Kidney tubule cell (primary cell): ENCODE measurements around the gene PSMG2.

Experiments
- DNase-seq: peaks from one replicate; pipeline ENCODE4 v3.0.0-alpha.2; 2018; ENCODE audit warnings: low spot score

PSMG2 gene

GRCh38 chr18:12702221-12703095 is at the start of gene PSMG2, which contains the start of gene CEP76:
TSS of gene PSMG2 (plus strand) at chr18:12703042. CDS start at chr18:12703108, 66 bp downstream.
TSS of gene CEP76 (minus strand) at chr18:12702723. CDS start at chr18:12702548, 175 bp downstream.
- DNase-seq: peak; percentile 91

- no peak for DNase-seq
These were observed 47.9 kb upstream of the PSMG2 start for GRCh38 chr18:12654971-12655370.

- no peak for DNase-seq
These were observed 46.3 kb upstream of the PSMG2 start for GRCh38 chr18:12656605-12656937.

- peak; percentile 53 for DNase-seq
These were observed 45.7 kb upstream of the PSMG2 start for GRCh38 chr18:12656938-12657683.

- DNase-seq: peak; percentile 83
These were observed 45.0 kb upstream of the PSMG2 start, which contains the start of gene SPIRE1 for GRCh38 chr18:12657684-12658425. TSS of gene SPIRE1 (minus strand) at chr18:12658107. CDS start at chr18:12657866, 241 bp downstream.

GRCh38 chr18:12658426-12659138 is 44.3 kb upstream of the PSMG2 start:
- DNase-seq: peak; percentile 50

GRCh38 chr18:12659904-12660605 is 42.8 kb upstream of the PSMG2 start:
- DNase-seq: peak; percentile 77

- no peak for DNase-seq
These were observed 34.8 kb upstream of the PSMG2 start for GRCh38 chr18:12668041-12668440.

GRCh38 chr18:12679183-12679786 is 23.6 kb upstream of the PSMG2 start:
- peak; percentile 36 for DNase-seq

GRCh38 chr18:12686100-12686499 is 16.7 kb upstream of the PSMG2 start:
- no peak for DNase-seq

- no peak for DNase-seq
These were observed 13.5 kb upstream of the PSMG2 start for GRCh38 chr18:12689256-12689850.

- DNase-seq: peak; percentile 21
These were observed 10.6 kb upstream of the PSMG2 start for GRCh38 chr18:12692206-12692605.

GRCh38 chr18:12694032-12694431 is 8.8 kb upstream of the PSMG2 start:
- DNase-seq: no peak

- DNase-seq: no peak
These were observed 3.1 kb upstream of the PSMG2 start for GRCh38 chr18:12699747-12700146.

- DNase-seq: no peak
These were observed 1.7 kb upstream of the PSMG2 start for GRCh38 chr18:12701161-12701560.

GRCh38 chr18:12703096-12703567 is 290 bp downstream of the PSMG2 start:
- no peak for DNase-seq

GRCh38 chr18:12703664-12704063 is 822 bp downstream of the PSMG2 start:
- peak; percentile 38 for DNase-seq

GRCh38 chr18:12711446-12711845 is 8.6 kb downstream of the PSMG2 start:
- DNase-seq: no peak

GRCh38 chr18:12721495-12722275 is 18.8 kb downstream of the PSMG2 start:
- DNase-seq: no peak
